ENCODE data around the gene UCHL1.
"Not testable (repeated sequence)": the region's sequence is repeated elsewhere in the genome, so short reads cannot be mapped to it uniquely, and the experiment has no call there.

Gene UCHL1

GRCh38 chr4:41290479-41290878 lies 33.8 kb downstream of the UCHL1 start:
- DNase-seq (ENCODE audit: low read depth in 2 of 2), result no peak

DNA sequence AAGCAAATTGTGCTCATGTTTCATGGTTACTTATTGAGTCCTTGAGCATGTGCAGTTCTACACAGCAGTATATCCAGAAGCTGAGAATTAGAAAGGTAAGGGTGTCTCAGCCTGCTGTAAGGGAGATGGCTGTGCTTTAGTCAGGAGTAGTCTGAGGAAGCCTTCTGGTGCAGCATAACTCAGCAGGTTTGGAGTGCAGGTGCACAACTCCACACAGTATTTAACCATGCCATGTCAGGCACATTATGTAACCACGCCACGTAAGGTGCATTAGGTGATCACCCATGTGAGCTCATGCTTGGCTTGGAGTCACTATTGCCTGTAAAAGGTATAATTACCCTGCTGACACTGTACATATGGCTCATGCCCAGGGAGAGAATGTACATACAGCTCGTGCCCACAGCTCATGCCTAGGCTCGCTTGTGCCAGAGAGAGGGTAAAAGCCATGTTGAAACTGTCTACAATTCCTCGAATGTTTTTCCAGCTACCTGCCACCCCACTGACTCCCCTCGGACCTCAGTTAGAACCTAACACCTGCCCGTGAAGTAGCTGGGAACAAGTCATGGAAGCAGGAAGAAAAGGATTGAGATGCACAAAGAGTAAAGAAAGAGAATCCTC lies 37.8 kb downstream of the UCHL1 start:
- no peak for DNase-seq (ENCODE audit: low read depth in 2 of 2)

DNA sequence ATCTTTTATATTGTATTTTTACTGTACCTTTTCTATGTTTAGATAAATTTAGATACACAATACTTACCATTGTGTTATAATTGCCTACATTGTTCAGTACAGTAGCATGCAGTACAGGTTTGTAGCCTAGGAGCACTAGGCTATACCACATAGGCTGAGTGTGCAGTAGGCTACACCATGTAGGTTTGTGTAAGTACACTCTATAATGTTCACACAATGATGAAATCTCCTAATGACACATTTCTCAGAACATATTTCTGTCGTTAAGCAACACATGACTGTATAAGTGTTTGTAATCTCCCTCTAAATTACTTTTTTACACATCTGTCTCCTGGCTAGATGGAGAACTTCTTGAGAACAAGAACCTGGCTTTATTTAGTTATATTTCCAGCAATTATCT lies 40.3 kb downstream of the UCHL1 start:
- DNase-seq (ENCODE audit: low read depth in 2 of 2), result no peak

DNA sequence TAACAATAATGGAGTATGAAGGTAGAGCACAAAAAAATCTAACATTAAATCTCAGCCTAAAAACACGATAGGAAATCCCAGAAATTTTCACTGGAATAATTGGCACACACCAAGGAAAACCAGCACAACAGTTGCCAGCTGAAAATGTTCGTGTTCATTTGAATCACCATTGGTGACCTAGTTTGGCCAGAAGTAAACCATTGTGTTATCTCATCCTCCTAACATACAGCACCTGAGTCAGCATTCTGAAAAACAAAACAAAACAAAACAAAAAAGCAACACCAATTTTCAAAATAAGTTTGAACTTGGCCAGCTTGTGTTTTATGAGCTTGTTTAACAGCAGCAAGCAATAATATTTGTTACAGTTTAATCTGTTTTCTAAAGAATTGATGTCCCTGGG lies 41.1 kb downstream of the UCHL1 start:
- no peak for DNase-seq (ENCODE audit: low read depth in 2 of 2)

GRCh38 chr4:41299486-41299885 lies 42.8 kb downstream of the UCHL1 start:
- DNase-seq (ENCODE audit: low read depth in 2 of 2), result no peak

GRCh38 chr4:41301137-41301536 lies 44.4 kb downstream of the UCHL1 start:
- no peak for DNase-seq (ENCODE audit: low read depth in 2 of 2)

DNA sequence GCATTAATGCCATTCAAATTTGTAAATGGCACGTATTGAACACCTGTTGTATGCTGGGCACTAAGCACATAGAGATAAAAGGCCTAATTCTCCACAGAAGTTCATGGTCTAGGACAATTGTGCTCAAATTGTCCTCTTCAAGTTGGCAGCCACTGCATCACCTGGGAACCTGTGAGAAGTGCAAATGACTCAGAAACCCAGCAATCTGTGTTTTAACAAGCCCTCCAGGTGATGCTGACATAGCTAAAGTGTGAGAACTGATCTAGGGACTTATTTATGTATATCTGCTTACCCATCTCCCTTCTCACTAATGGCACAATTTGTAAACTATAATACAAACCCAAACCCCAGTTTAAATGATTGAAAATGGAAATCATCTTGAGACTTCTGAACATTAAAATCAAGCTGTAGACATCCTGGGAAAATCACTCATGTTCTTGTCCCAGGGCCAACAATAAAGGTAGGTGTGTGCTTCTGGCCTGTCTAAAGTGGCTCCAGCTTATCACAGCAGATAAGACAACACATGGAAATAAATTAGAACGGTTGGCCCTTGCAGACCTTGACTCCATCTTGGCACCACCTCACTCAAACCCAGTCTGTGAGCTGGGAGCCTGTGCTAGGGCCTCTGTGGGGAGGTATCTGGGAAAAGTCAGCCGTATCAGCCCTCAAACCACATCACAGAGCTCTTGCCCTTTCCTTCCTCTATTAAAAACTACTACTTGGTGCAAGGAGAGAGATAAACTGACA lies 46.8 kb downstream of the UCHL1 start:
- no peak for DNase-seq (ENCODE audit: low read depth in 2 of 2)

- DNase-seq (ENCODE audit: low read depth in 2 of 2), result no peak
Measured at GRCh38 chr4:41304221-41304620, 47.5 kb downstream of the UCHL1 start.

DNA sequence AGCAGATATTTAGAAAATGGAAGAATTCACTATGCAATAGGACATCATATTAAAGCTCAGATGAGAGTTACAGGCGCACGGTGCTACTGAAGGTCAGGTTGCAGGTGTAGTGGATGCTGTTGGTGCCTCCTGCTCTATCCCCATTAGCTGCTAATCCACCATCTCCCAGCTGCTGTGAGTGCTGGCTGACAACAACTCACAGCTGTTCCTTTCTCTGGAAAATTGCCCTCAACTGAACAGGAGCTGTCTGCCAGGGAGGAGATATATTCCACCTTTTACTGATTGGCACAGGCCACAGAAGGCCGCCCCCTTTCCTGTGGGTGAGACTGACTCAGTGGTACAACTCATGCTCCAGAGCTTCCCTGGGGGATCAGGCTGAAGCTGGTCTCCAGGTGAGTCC lies 48.7 kb downstream of the UCHL1 start:
- DNase-seq (ENCODE audit: low read depth in 2 of 2), result no peak

DNA sequence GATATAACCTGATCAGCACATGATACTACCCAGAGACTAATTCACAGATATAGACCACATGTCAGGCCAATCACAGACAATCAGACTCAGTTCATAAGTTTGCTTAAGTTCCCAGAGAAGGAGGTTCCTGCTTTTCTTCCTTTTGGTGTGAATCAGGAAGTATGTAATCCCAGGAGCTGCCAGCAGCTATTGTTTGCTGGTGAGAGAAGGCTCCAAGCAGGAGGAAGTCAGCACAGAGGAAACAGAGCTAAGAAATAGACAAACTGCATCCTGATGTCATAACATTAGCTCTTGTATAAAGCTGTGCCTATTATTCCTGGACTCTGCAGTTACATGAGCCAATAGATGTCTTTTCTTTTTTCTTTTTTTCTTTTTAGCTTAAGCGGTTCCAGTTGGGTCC lies 50.9 kb downstream of the UCHL1 start:
- no peak for DNase-seq (ENCODE audit: low read depth in 2 of 2)

- DNase-seq (ENCODE audit: low read depth in 2 of 2), result no peak
Measured at GRCh38 chr4:41308398-41308797, 51.7 kb downstream of the UCHL1 start.

DNA sequence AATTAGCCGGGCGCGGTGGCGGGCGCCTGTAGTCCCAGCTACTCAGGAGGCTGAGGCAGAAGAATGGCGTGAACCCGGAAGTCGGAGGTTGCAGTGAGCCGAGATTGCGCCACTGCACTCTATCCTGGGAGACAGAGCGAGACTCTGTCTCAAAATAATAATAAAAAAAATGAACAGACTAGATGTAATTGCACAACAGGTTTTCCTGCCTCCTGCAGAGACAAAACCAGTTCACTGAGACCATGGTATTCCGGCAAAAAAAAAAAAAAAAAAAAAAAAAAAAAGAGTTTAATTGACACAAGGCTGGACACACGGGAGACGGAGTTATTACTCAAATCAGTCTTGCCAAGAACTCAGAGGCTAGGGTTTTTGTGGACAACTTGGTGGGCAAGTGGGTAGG lies 58.7 kb downstream of the UCHL1 start:
- DNase-seq (ENCODE audit: low read depth in 2 of 2), result not testable (repeated sequence)

GRCh38 chr4:41315862-41316261 lies 59.1 kb downstream of the UCHL1 start:
- no peak for DNase-seq (ENCODE audit: low read depth in 2 of 2)

All from activated CD4-positive, alpha-beta T cell treated with anti-CD3 and anti-CD28 coated beads for 24 hours (primary cell).